T47D (cell line): Measurements from ENCODE around the gene GBP4.

Source experiments
- DNase-seq, 2 experiments: peaks; one replicate each; pipeline versions ENCODE4 v3.0.0 to v3.0.0-alpha.2; 2011 to 2012; ENCODE audit warnings: low read depth in 1 of 2, low spot score in 1 of 2
- JUND ChIP-seq: IDR thresholded peaks from 2 replicates; pipeline ENCODE4 v1.6.1; 2012; ENCODE audit warnings: low read depth
- in situ Hi-C: cut with HindIII; loops from 2 replicates; pipeline ENCODE4 v1.10.0; 2016; ENCODE audit warnings: low sequenced_read_pairs, low pct_unique_long_range_greater_than_20kb

GBP4 gene

DNA sequence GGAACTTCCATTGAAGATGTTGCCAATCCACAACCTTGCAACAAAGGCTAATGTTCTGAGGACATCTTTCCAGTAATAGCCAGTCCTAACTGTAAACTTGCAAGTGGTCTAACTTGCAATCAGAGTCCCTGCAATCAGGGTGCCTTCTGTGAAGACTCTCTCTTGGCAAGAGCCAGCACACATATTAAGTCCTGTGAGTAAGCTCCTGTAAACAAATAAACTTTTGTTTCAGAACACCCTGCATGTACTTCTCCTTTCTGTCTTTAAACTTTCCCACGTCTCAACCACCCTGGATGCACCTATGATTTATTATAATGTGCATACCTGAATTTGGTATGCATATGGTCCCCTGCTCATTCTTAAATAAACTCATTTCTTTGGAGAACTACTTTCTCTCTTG, 32.0 kb downstream of the GBP4 start:
- no peak for TF ChIP-seq JUND
- in situ Hi-C loops: no loop called here
- DNase-seq: no peak

DNA sequence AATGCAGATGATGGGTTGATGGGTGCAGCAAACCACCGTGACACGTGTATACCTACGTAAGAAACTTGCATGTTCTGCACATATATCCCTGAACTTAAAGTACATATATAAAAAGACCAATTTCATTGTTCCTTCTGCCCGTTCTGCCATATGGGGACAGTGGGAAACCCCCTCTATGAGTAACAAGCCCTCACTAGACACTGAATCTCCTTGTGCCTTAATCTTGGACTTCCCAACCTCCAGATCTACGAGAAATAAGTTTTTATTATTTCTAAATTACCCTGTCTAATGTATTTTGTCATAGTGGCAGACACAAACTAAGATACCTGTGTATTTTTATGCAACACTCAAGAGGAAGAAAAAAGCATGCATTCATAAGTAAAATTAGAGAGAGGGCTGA, 32.9 kb downstream of the GBP4 start:
- in situ Hi-C loops: no loop called here
- no peak for DNase-seq
- no peak for TF ChIP-seq JUND

DNA sequence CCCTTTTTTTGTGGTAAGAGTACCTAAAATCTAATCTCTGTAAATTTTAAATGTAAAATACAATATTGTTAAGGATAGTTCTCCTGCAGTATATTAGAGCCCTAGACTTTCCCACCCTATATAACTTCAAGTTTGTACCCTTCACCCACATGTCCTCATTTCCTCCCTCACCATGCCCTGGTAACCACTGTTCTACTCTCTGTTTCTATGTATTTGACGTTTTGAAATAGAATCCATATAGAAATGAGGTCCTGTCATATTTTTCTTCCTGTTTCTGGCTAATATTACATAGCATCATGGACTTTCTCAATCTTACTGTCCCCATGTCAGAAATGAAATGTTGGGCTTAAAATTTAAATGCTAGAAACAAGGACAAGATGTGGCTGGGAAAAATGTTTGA, 47.7 kb downstream of the GBP4 start:
- TF ChIP-seq JUND: no peak
- no peak for DNase-seq
- in situ Hi-C loops: no loop called here

DNA sequence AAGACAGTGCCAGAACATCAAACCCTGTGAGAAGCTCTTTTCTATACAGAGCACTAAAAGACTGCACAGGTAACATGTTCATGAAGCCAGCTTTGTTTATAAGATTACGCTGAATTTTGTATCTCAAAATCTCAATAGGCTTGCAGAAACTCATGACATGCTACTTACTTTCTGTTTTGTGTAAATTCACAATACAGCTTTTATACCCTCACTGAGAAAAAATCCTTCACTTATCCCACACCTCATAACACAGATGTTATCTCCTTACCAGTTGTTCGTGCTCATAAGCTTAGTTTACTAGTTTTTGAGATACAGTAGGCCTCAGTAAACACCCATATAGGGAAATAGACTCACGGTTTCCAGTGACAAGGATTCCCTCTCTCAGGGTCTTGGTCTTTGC, 48.8 kb downstream of the GBP4 start:
- no peak for DNase-seq
- in situ Hi-C loops: no loop called here
- TF ChIP-seq JUND: no peak

DNA sequence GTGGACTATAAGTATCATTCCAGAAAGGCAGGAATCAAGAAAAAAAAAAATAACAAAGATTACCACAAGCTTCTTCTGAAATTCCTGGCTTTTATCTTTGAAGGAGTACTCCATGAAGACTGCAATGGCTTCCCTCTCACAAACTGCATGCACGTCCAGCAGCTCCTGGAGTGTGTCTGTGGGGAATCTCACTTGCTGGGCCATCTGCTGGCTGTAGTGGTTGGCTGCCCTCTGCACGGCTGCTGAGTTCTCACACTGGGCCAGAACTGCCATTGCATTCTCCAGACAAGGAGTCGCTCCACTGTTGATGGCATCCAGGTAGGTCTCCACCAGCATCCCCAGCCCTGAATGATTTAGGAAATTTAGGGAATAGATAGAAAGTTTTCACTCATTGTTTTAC, 49.5 kb downstream of the GBP4 start:
- TF ChIP-seq JUND: no peak
- in situ Hi-C loops: no loop called here
- peak in 1 of 2 experiments; percentile 51 for DNase-seq

DNA sequence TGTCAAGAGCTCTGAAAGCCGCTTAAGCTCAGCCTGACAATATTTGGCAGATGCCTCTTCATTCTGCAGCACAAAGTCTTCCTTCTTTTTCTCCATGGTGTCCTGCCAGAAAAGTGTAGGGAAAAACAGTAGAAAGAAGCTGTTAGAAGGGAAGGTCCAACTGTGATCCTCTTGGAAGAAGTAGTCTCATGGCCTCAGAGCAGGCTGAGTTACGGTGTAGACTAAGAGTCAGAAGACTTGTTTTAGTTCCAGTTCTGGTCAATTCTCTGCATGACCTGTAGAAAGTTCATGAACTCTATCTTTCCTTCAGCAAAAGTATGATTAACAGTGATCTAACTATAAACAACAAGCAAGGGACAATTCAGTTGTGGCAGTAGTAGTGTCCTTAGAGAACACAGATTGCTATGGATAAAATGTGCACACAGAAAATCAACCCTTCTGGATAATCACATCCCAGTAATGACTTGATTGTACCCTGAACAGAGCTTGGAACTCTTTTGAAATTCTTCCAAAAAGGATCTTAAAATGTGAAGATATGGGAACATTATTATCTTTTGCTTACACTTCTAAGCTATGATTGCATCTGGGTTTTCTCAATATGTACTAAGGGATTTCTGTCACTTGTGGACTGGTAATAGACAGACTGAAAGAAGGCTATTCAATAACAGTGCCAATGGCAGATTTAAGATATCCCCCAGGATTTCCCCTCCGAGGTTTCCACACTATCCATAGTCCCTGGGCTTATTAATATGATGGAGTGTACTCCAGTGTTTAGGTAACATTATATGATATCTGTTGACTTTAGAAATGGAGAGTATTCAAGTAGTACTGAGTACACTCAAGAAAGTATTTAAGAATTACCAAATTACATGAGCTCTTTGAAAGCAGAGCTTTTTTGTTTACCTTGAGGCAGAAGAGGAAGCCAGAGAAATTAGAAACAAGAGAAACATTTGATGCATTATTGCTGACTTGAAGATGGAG, 50.8 kb downstream of the GBP4 start:
- no peak for TF ChIP-seq JUND
- in situ Hi-C loops: no loop called here
- no peak for DNase-seq

DNA sequence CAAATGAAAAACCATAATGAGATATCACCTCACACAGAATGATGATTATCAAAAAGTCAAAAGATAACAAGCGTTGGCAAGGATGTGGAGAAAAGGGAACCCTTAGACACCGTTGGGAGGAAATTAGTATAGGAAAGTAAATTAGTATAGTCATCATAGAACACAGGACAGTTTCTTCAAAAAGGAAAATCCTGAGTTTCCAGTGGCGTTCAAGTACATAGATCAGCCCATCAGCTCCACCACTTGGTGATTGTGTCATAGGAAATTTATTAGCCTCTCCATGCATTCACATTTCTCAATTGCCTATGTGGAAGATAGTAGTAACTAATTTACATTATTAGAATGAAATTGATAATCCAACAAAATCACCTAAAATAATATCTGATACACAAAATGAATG, 52.0 kb downstream of the GBP4 start:
- no peak for TF ChIP-seq JUND
- no peak for DNase-seq
- in situ Hi-C loops: no loop called here

DNA sequence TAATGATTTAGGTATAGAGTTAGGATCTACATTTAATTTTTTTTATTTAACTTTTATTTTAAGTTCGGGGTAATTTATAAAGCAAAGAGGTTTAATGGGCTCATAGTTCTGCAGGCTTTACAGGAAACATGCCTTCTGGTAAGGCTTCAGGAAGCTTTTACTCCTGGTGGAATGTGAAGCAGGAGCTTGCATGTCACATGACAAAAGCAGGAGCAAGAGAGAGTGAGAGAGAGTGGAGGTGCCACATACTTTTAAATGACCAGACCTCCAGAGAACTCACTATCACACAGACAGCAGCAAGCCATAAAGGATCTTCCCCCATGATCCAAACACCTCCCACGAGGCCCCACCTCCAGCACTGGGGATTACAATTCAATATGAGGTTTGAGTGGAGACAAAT, 55.3 kb downstream of the GBP4 start:
- TF ChIP-seq JUND: no peak
- in situ Hi-C loops: no loop called here
- no peak for DNase-seq

DNA sequence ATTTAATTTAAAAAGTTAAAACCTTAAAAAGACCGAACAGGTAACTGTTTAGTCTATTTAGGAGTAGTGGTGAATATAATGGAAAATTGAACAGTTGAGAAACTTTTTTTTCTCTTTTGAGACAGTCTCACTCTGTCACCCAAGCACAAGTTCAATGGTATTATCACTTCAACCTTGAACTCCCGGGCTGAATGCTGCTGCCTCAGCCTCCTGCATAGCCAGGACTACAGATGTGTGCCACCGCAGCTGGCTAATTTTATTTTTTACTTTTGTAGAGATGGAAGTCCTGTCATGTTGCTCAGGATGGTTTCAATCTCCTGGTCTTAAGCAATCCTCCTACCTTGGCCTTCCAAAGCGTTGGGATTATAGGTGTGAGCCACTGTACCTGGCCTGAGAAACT, 56.6 kb downstream of the GBP4 start:
- in situ Hi-C loops: no loop called here
- DNase-seq: no peak
- TF ChIP-seq JUND: no peak

DNA sequence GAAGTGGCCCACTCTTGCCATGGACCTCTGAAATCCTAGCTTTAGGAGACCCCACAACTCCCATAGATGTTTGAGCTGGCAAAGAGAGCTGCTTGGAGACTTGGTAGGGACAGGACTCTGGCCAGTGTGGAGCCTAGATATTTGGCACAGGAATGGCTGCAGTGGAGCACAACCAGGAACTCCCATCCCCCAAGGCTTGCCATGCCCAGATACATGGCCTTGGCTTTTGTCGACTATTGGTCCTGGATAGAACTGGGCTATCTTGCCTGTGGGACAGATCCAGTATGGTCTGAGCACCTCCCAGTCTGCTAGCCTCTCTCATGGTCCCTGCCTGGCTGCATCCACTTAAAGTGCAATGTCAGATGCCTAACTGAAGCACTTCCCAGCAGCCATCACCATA, 65.0 kb downstream of the GBP4 start:
- TF ChIP-seq JUND: no peak
- in situ Hi-C loops: no loop called here

More for the DNA sequence above, 65.0 kb downstream of the GBP4 start:
- DNase-seq: no peak
